GM13976 (cell line): Measurements from ENCODE around the gene STK24.

Source experiments
- DNase-seq: peaks from one replicate; pipeline ENCODE4 v3.0.0; 2012; ENCODE audit warnings: low spot score
- in situ Hi-C: fragments of 300-500 bp; cut with MboI; formaldehyde crosslinking; loops from one replicate; pipeline ENCODE4 v1.12.0; 2022; ENCODE audit warnings: low sequenced_read_pairs, mixed read lengths, inconsistent platforms; ENCODE audit not compliant: unreplicated experiment
- TF ChIP-seq, protein P1 (sequence below): IDR thresholded peaks from 2 replicates; pipeline ENCODE4 v1.5.1; 2012; ENCODE audit warnings: borderline replicate concordance, mild to moderate bottlenecking; ENCODE audit not compliant: insufficient read depth; ENCODE audit errors: extremely low read depth, missing control alignments, control extremely low read depth

STK24 gene

DNA sequence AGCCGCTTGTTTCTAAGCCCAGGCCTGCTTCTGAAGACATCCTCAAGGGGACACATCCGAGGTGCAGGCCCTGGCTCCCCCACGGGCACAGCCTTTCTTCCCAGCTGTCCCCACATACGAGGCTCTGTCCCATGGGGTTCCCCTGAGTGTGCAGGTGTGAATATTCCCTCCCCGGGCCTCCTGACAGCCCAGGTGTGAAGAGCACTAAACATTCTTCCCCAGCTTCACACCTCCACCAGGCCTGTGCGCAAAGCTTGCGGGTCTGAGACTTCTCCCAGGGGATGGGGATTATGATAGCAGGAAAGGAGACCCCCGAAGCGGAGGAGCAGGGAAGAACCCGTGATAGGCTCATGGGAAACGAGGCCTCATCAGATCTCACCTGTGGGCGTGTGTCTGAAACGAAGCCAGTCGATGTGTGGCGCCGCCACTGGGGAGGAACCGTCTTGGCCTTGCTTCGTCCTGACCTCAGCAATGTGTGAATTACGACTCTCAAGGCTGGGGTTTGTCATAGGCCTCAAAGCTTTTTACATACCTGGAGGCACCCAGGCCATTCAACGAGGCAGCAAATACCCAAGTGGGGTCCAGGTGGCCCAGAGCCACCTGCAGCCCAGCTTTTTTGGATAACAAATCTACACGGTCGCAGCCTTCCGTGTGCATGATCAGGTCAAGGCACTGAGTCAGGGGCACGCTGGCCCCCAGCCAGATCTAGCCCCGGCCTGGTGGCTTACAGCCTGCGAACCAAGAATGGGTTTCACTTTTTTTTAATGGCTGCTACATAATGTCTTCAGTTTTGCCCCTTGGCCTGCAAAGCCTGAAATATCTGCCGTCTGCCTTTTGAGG is 134.3 kb downstream of the STK24 start:
- in situ Hi-C loops = no loop called here
- TF ChIP-seq, protein P1, sequence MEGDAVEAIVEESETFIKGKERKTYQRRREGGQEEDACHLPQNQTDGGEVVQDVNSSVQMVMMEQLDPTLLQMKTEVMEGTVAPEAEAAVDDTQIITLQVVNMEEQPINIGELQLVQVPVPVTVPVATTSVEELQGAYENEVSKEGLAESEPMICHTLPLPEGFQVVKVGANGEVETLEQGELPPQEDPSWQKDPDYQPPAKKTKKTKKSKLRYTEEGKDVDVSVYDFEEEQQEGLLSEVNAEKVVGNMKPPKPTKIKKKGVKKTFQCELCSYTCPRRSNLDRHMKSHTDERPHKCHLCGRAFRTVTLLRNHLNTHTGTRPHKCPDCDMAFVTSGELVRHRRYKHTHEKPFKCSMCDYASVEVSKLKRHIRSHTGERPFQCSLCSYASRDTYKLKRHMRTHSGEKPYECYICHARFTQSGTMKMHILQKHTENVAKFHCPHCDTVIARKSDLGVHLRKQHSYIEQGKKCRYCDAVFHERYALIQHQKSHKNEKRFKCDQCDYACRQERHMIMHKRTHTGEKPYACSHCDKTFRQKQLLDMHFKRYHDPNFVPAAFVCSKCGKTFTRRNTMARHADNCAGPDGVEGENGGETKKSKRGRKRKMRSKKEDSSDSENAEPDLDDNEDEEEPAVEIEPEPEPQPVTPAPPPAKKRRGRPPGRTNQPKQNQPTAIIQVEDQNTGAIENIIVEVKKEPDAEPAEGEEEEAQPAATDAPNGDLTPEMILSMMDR = no peak
- DNase-seq = no peak

DNA sequence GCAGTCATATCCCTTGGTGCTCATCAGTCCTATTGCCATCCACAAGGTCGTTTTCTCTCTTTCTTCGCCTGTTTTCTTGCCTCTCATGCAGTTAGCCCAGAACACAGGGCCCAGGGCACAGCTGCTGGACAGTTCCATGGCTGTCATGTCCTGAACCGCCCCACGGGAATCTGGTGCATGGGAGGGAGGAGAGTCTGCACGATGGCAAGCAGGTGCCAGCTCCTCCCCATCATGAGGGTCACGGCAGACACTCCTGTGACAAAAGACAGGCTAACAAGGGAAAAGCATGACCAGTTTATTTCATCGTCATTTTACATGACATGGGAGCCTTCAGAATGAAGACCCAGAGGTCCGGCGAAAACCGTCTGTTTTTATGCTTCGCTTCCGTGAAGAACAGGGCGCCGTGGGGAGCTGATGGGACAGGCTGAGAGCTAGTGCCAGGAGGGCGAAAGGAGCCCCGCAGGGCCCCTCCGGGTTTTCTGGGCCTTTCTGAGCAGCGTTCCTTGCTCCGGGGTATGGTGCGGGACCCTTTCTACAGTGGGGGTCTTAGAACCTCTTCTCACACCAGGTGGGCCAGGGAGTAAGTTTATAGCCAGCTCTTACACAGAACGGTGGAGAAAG is 135.7 kb downstream of the STK24 start:
- no peak for DNase-seq
- in situ Hi-C loops = no loop called here
- TF ChIP-seq, protein P1 = no peak

DNA sequence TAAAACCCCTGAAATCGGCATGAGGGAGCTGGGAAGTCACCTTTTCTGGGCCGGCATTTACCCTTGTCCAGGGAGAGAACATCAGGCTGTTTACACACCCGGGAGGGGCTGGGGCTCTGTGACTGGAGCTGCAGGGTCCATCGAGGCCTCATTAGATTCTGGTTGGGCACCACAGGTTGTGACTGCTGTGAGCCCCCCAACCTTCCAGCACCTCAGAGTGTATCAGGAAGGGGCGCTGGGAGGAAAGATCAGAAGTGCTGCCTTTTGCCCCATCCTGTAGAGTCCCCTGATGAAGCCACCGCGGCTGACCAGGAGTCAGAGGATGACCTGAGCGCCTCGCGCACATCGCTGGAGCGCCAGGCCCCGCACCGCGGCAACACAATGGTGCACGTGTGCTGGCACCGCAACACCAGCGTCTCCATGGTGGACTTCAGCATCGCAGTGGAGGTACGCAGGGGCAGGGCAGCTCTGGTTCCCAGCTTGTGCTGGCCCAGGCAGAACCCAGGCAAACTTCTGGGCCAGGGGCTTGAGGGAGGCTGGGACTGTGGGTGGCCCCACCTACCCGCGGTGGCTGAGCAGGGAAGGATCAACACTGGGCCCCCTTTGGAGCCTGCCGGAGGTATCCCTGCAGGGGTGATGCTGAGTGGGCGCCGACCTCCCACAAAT is 136.4 kb downstream of the STK24 start:
- TF ChIP-seq, protein P1 = no peak

DNA sequence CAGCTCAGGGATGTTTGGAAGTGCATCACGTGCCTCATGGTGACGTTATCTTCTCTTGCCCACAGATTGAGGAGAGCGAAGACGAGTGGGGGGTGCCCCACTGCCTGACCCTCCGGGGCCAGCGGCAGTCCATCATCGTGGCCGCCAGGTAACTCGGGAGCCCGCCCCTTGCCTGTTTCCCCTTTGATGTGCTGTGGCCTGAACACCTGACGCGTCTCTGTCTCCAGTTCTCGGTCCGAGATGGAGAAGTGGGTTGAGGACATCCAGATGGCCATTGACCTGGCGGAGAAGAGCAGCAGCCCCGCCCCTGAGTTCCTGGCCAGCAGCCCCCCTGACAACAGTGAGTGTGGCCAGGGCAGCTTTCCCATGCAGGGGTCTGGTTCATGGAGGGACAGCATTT is 137.0 kb downstream of the STK24 start:
- in situ Hi-C loops = no loop called here
- no peak for DNase-seq
- TF ChIP-seq, protein P1 = no peak

More for the DNA sequence above, 136.4 kb downstream of the STK24 start:
- no peak for DNase-seq
- in situ Hi-C loops = no loop called here

DNA sequence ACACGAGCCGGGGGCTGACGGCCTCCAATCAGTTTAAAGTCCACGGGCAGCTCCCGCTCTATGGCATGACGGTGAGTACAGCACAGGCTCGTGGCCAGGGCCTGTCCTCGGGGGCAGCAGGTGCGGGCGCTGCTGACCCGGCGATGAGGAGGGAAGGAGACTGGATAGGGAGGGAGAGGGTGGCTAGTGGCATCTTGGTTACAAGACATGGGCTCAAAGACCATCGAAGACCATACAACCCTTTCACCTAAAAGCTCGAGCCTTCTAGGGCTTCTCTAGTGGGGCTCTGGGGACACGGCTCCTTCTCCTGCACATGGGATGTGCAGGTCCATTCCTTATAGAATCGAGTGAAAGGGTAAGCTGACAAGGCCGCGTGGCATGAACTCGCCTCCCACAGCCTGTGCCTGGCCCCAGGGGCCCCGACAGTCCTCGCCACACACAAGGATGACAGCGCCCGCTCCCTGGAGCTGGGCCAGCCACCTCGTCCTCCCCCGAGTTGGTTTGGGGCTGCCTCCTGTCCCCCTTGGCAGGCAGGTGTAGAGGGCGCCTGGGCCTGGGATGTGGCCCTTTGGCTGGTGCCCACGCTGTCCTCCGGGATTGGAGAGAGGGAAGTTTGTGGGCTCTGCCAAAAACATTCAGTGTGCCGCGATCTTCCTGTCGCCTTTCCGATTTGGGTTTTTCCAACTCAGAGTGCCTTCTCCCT is 137.6 kb downstream of the STK24 start:
- in situ Hi-C loops = no loop called here
- TF ChIP-seq, protein P1 = no peak
- DNase-seq = peak; percentile 26
